IMR-90 (cell line): ENCODE results near the gene GDNF. TPM values are rescaled to one million over a fixed set of nuclear protein-coding genes. Genes with fewer than 3 reads are reported as not detected.
A peak's percentile ranks its signal among the peaks of the same experiment; 100 is the strongest.

Experiments used
- ATAC-seq: fragments of 200-7000 bp; cut with Tn5 transposase; 2 replicates; pipeline ENCODE4 v1.9.1; 2020; ENCODE audit warnings: low read depth, mild to moderate bottlenecking, moderate library complexity
- BruUV-seq: library from RNA; stranded (reverse); fragments of 400-500 nt; replicated peaks from 2 replicates; lab custom pipeline; 2021; lab: Mats Ljungman, UMichigan
- CTCF ChIA-PET: fragments of 300-600 bp; formaldehyde crosslinking; extraction: SDS; loops from one replicate; lab custom pipeline; 2021; ENCODE audit warnings: antibody characterized with exemption; lab: Yijun Ruan, JAX
- POLR2A ChIA-PET: fragments of 300-600 bp; sonication (Branson Sonifier 250); formaldehyde crosslinking; loops from one replicate; lab custom pipeline; 2022; ENCODE audit warnings: antibody characterized with exemption; ENCODE audit not compliant: unreplicated experiment; lab: Charles Lee
- DNase-seq: peaks from one replicate; pipeline ENCODE4 v3.0.0; 2013
- H2AFZ ChIP-seq: replicated peaks from 2 replicates; pipeline ENCODE3; 2013; ENCODE audit warnings: low read length, mild to moderate bottlenecking; ENCODE audit not compliant: poor library complexity
- H2AK5ac ChIP-seq: 2 replicates; pipeline ENCODE4 v1.6.1; 2013; ENCODE audit warnings: low read depth, low read length, inconsistent platforms
- H2AK9ac ChIP-seq: replicated peaks from 2 replicates; pipeline ENCODE3; 2013; ENCODE audit warnings: mild to moderate bottlenecking, low read depth, low read length, moderate library complexity; ENCODE audit not compliant: poor library complexity
- H2BK120ac ChIP-seq: 2 replicates; pipeline ENCODE4 v1.6.1; 2013; ENCODE audit warnings: low read depth, low read length, inconsistent platforms
- H2BK15ac ChIP-seq: 3 replicates; pipeline ENCODE4 v1.6.1; 2013; ENCODE audit warnings: low read depth, low read length, inconsistent platforms
- H2BK20ac ChIP-seq: 2 replicates; pipeline ENCODE4 v1.6.1; 2013; ENCODE audit warnings: low read depth, mild to moderate bottlenecking, inconsistent platforms, low read length, moderate library complexity
- H2BK5ac ChIP-seq: 2 replicates; pipeline ENCODE4 v1.6.1; 2013; ENCODE audit warnings: mild to moderate bottlenecking, low read depth, low read length, inconsistent platforms; ENCODE audit not compliant: poor library complexity, severe bottlenecking
- H3K14ac ChIP-seq: replicated peaks from 2 replicates; pipeline ENCODE4 v1.6.1; 2013; ENCODE audit warnings: low read depth, low read length, inconsistent platforms
- H3K18ac ChIP-seq: 2 replicates; pipeline ENCODE4 v1.6.1; 2013; ENCODE audit warnings: low read depth, low read length, control low read depth
- H3K23ac ChIP-seq: 2 replicates; pipeline ENCODE4 v1.6.1; 2013; ENCODE audit warnings: low read depth, low read length, inconsistent platforms
- H3K27ac ChIP-seq: 2 replicates; pipeline ENCODE4 v1.5.1; 2013; ENCODE audit warnings: mild to moderate bottlenecking, control low read depth, low read length; ENCODE audit not compliant: insufficient read depth
- H3K27me3 ChIP-seq: 2 replicates; pipeline ENCODE4 v1.6.1; 2013; ENCODE audit warnings: low read length; ENCODE audit not compliant: control insufficient read depth, insufficient read depth
- H3K36me3 ChIP-seq: 2 replicates; pipeline ENCODE4 v1.6.1; 2013; ENCODE audit warnings: low read length, mixed read lengths; ENCODE audit not compliant: control insufficient read depth, insufficient read depth
- H3K4ac ChIP-seq: 2 replicates; pipeline ENCODE4 v1.6.1; 2013; ENCODE audit warnings: low read depth, low read length, inconsistent platforms
- H3K4me1 ChIP-seq: 2 replicates; pipeline ENCODE4 v1.6.1; 2013; ENCODE audit warnings: low read length, mixed read lengths; ENCODE audit not compliant: control insufficient read depth, insufficient read depth
- H3K4me2 ChIP-seq: 2 replicates; pipeline ENCODE4 v1.6.1; 2013; ENCODE audit warnings: low read depth, mild to moderate bottlenecking, control low read depth, low read length, moderate library complexity
- H3K4me3 ChIP-seq: 2 replicates; pipeline ENCODE4 v1.5.1; 2013; ENCODE audit warnings: low read depth, mild to moderate bottlenecking, control low read depth, low read length, moderate library complexity; ENCODE audit not compliant: insufficient read depth
- H3K56ac ChIP-seq: 2 replicates; pipeline ENCODE4 v1.6.1; 2013; ENCODE audit warnings: low read length, inconsistent platforms; ENCODE audit not compliant: insufficient read depth; ENCODE audit errors: extremely low read depth
- H3K79me1 ChIP-seq, 2 experiments: 2 replicates each; pipeline ENCODE4 v1.6.1; 2013; ENCODE audit warnings: low read length in 2 of 2, inconsistent platforms in 1 of 2, low read depth in 1 of 2
- H3K9ac ChIP-seq: 2 replicates; pipeline ENCODE4 v1.6.1; 2013; ENCODE audit warnings: low read depth, low read length, control low read depth
- H3K9me1 ChIP-seq: 2 replicates; pipeline ENCODE4 v1.6.1; 2013; ENCODE audit warnings: low read length, inconsistent platforms; ENCODE audit not compliant: insufficient read depth
- H3K9me3 ChIP-seq: 2 replicates; pipeline ENCODE4 v1.6.1; 2013; ENCODE audit warnings: low read length; ENCODE audit not compliant: control insufficient read depth, insufficient read depth
- H4K20me1 ChIP-seq: 2 replicates; pipeline ENCODE4 v1.6.1; 2013; ENCODE audit warnings: low read length, inconsistent platforms; ENCODE audit not compliant: insufficient read depth
- H4K5ac ChIP-seq: 2 replicates; pipeline ENCODE4 v1.6.1; 2013; ENCODE audit warnings: mild to moderate bottlenecking, low read depth, low read length, control low read depth
- H4K8ac ChIP-seq, 2 experiments: 2 replicates each; pipeline ENCODE4 v1.6.1; 2013; ENCODE audit warnings: low read depth in 2 of 2, low read length in 2 of 2, control low read depth in 1 of 2, inconsistent platforms in 1 of 2
- H4K91ac ChIP-seq: 2 replicates; pipeline ENCODE4 v1.6.1; 2013; ENCODE audit warnings: low read depth, low read length, inconsistent platforms; ENCODE audit not compliant: insufficient read depth
- CEBPB ChIP-seq: IDR thresholded peaks from 2 replicates; pipeline ENCODE4 v1.6.1; 2012; ENCODE audit warnings: low read depth, low read length, improper control_type of control experiment
- FOS ChIP-seq: fragments of 150-350 bp; IDR thresholded peaks from 2 replicates; pipeline ENCODE4 v1.6.1; 2016; ENCODE audit warnings: low read depth, low read length
- MXI1 ChIP-seq: IDR thresholded peaks from 2 replicates; pipeline ENCODE4 v1.6.1; 2012; ENCODE audit warnings: low read depth, mild to moderate bottlenecking, low read length, moderate library complexity, borderline replicate concordance
- RAD21 ChIP-seq: IDR thresholded peaks from 2 replicates; pipeline ENCODE4 v1.6.1; 2012; ENCODE audit warnings: low read length, improper control_type of control experiment
- RCOR1 ChIP-seq: IDR thresholded peaks from 2 replicates; pipeline ENCODE4 v1.6.1; 2012; ENCODE audit warnings: mild to moderate bottlenecking, low read length, improper control_type of control experiment; ENCODE audit not compliant: insufficient replicate concordance
- SMC3 ChIP-seq: fragments of 150-350 bp; IDR thresholded peaks from 2 replicates; pipeline ENCODE4 v1.6.1; 2016; ENCODE audit warnings: low read depth, mild to moderate bottlenecking, antibody characterized with exemption, low read length, moderate library complexity
- WGBS, 2 experiments: methylation state at CpG; one replicate each; pipeline versions ENCODE4 v1.1.5 to v1.1.7; 2013; ENCODE audit warnings: missing lambda C conversion rate in 2 of 2; ENCODE audit not compliant: insufficient read length in 1 of 2; ENCODE audit errors: extremely low coverage in 2 of 2; 5-methylcytosine and 5-hydroxymethylcytosine counted together
- dilution Hi-C: fragments of 300-500 bp; cut with HindIII; formaldehyde crosslinking; loops from one replicate; pipeline ENCODE4 v1.14.3; 2018; ENCODE audit warnings: low sequenced_read_pairs; ENCODE audit not compliant: unreplicated experiment
- in situ Hi-C: fragments of 300-500 bp; cut with MboI; formaldehyde crosslinking; loops from 3 replicates; pipeline ENCODE4 v1.14.3; 2019; ENCODE audit warnings: low sequenced_read_pairs, inconsistent platforms, mixed read lengths
- intact Hi-C: fragments of 100-400 bp; cut with micrococcal nuclease; formaldehyde crosslinking; loops from 2 replicates; pipeline ENCODE4 v1.10.0; 2022
- polyA plus RNA-seq, 3 experiments: library from polyadenylated mRNA; depleted of rRNA; stranded (reverse); fragments of >200 nt; gene quantifications; 2 replicates each; pipeline ENCODE4 v1.2.3, GENCODE V29; 2012; ENCODE audit warnings: low replicate concordance in 1 of 3
- total RNA-seq: library from RNA; depleted of rRNA; stranded (reverse); fragments of >200 nt; gene quantifications from 2 replicates; pipeline ENCODE4 v1.2.3, GENCODE V29; 2012

The GDNF gene
- total and polyA plus RNA-seq, 2 of the 4 experiments (the other 2 are of a cell fraction) = 0.18 to 0.82 TPM

GRCh38 chr5:37792975-37793631 lies 46.7 kb downstream of the GDNF start:
- Histone ChIP-seq H2AFZ (peak overlapping the region; percentile 70), H3K9me1 (peaks cover 8% of the 10 kb centered on the region; the same call in 1 of the 2 replicates), H3K36me3 (no peaks in the 10 kb centered on the region), H4K5ac (no peak overlapping the region), H3K56ac (no peak overlapping the region), H3K4ac (peak overlapping the region; percentile 35; the same call in 1 of the 2 replicates), H3K9me3 (peaks cover 4% of the 10 kb centered on the region; the same call in 1 of the 2 replicates), H3K4me2 (no peak overlapping the region), H3K14ac (no peak overlapping the region), H2BK15ac (no peak overlapping the region; the same call in 2 of the 3 replicates), H3K18ac (no peak overlapping the region), H3K27ac (no peak overlapping the region), H4K8ac (no peak overlapping the region), H3K4me3 (no peak overlapping the region), H4K20me1 (no peaks in the 10 kb centered on the region), H3K9ac (no peak overlapping the region), H2BK20ac (0 out of 2 replicates have a peak overlapping the region, but pooled peaks have one; percentile 18), H2AK5ac (peak overlapping the region; percentile 35; the same call in 1 of the 2 replicates), H3K79me1 (no peaks in the 10 kb centered on the region), H2BK5ac (peak overlapping the region; percentile 78), H2AK9ac (peak overlapping the region; percentile 67), H4K91ac (no peak overlapping the region), H3K4me1 (peaks cover 2% of the 10 kb centered on the region; the same call in 1 of the 2 replicates), H3K27me3 (no peaks in the 10 kb centered on the region), H3K23ac (no peak overlapping the region), H2BK120ac (no peak overlapping the region)
- TF ChIP-seq RCOR1 (peak; percentile 65), CEBPB (peak; percentile 85), SMC3 (no peak), MXI1 (no peak), FOS (peak; percentile 67; the same call in 1 of the 2 replicates), RAD21 (peak; percentile 27)
- POLR2A ChIA-PET = no interaction called here
- no TSS peak for BruUV-seq
- dilution Hi-C loops = no loop called here
- intact Hi-C loops = no loop called here
- 60% methylated on average over 1 of the region's 2 CpGs; no CpG with 5 or more reads in 1 of the 2 experiments for WGBS, 2 experiments
- CTCF ChIA-PET = no interaction called here
- DNase-seq (peak; percentile 87), ATAC-seq (peak; percentile 73)
- in situ Hi-C loops = no loop called here
